HG03280 (cell line): Measurements from ENCODE around the gene REXO1.

Experiments used
- ATAC-seq: cut with Tn5 transposase; IDR thresholded peaks from one replicate; pipeline ENCODE4 v1.9.1; 2021; ENCODE audit warnings: mild to moderate bottlenecking, moderate library complexity; ENCODE audit not compliant: unreplicated experiment

The REXO1 gene

DNA sequence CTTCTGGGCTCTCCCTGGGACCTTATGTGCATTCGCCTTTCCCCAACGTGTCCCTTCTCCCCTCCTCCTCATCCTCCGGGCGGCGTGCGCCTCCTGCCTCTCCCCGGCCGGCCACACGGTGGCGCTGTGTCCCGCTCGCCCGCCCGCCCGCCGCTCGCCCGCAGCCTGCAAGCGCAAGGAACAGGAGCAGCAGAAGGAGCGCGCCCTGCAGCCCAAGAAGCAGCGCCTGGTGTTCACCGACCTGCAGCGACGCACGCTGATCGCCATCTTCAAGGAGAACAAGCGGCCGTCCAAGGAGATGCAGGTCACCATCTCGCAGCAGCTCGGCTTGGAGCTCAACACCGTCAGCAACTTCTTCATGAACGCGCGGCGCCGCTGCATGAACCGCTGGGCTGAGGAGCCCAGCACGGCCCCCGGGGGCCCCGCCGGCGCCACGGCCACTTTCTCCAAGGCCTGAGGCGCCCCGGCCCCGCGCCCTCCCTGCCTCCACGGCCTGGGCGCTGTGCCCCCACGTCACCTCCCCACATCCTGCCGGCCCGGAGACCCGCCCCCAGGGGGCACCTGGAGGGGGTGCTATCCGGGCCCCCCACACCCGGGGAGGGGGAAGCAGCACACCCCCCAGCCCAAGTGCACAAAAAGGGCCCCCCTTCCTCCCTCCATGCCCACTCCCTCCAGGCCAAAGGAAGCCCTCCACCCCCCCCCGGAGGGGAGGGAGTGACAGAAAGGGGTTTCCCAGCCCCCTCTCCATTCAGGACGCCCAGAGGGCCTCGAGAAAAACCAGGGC lies 73.1 kb downstream of the REXO1 start:
- no peak for ATAC-seq

DNA sequence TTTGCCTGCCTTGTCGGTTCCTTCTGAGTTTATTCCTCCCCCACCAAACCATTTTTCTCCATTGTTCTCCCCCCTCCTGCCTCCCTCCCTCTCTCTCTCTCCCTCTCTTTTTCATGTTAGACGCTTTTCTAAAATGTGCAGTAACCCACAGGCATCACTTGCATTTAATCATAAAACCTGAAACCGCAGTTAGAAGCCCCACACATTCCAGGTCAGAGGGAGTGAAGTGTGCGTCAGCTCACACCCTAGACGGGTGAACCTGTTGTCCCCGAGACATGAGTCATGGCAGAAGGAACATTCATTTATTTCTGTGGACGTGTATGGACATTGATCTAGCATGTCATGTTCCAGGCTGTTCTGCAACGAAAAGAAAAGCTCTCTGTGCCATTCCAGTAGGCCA lies 75.1 kb downstream of the REXO1 start:
- no peak for ATAC-seq

DNA sequence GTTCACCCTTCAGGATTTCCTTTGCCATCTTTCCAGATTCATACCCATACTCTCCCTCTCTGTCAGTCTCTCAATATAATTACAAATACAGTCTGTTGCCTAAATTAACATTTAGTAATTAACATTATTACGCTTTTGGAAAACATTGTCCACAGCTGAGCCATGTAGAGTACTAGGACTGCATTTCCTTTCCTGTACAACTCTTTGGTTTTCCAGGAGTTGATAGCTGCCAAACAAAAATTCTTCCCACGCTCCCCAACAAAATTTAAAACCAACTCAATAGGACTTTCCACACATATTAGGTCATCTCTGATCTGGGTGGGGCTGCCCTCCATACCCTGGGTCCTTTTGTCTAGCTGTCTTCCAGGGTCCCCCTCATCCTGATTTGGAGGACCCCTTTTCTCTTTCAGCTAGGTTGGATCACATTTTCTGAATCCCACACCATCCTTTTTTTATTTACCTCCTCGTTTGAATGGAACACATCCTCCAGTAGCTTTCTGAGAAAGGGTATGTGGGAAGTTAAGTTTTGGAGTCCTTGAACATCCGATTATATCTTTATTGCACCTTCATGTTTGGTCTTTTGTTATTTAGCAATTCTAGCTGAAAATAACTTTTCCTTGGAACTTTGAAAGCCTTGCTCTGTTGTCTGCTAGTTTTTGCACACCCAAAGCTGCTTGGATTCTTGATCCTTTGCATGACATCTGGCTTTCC lies 77.3 kb downstream of the REXO1 start:
- no peak for ATAC-seq

DNA sequence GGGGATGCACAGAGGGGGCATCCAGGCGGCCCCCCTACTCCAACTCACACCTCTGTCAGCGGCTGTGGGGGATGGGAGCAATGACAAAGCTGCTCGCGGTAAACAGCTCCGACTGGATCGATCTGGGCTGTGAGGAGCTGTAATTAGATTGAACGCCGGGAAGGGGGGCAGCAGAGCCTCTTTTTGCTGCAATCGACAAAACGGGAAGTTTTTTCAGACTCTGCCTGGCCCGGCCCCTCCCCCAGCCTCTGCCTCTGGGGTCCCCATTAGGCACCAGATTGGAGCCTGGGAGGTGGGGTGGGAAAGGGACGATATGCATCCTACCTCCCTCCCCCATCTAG lies 78.7 kb downstream of the REXO1 start:
- no peak for ATAC-seq

DNA sequence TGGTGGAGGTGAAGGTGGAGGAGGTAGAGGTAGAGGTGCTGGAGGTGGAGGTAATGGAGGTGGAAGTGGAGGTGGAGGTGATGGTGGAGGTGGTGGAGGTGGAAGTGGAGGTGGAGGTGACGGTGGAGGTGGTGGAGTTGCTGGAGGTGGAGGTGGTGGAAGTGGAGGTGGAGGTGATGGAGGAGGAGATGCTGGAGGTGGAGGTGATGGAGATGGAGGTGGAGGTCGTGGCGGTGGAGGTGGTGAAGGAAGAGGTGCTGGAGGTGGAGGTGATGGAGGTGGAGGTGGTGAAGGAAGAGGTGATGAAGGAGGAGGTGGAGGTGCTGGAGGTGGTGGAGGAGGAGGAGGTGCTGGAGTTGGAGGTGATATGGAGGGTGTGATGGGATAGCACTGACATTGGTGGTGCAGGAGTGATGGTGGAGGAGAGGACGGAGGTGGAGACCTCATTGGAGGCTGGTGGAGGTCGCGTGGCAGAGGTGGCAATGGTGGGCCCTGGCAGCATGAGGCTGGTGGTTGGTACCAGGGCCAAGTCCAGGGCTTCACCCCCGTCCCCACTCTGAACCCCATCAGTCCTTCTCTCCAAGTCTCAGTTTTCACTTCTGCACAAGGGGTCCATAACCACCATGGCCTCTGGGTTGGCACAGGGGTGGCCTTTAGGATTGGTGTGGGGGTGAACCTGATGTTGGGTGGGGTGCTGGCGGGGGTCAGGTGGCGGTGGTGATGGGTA lies 79.2 kb downstream of the REXO1 start:
- no peak for ATAC-seq

DNA sequence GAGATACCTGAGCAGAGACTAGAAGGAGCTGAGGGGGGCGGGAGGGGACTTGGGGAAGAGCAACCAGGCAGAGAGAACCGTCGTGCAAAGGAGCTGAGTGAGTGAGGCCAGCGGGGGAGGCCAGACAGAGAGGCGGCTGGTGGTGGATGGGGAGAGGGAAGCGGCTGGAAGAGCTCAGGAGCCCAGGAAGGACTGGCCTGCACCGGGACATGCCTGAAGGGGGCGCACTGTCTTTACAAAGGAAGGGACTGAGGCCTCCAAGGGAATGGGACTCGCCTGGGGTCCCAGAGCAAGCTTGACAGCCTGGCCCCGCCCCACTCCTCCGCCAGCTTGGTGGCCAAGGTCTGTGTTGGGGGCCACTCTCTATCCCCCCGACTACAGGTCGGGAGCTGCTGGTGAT lies 80.0 kb downstream of the REXO1 start:
- ATAC-seq, result no peak

DNA sequence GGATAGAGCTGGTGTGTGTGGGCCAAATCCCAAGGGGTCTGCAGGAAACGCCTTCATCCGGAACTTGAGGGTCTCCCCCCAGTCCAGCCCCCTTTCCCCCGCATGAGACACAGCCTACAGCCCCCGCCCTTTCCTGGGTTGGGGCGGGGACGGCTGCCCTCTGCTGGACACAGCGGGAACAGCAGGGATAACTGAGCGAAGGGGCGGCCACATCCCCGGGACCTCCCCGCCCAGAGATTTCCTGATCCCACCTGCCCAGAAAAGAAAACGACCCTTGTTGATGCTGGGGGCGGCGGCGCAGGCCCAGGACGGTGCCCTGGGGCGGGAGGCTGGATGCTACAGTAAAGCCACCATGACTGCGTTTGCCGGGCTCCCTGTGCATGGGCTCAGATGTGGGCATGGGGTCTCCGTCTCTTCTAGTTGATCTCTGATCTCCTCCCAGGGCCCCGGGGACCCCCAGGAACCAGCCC lies 80.8 kb downstream of the REXO1 start:
- no peak for ATAC-seq

DNA sequence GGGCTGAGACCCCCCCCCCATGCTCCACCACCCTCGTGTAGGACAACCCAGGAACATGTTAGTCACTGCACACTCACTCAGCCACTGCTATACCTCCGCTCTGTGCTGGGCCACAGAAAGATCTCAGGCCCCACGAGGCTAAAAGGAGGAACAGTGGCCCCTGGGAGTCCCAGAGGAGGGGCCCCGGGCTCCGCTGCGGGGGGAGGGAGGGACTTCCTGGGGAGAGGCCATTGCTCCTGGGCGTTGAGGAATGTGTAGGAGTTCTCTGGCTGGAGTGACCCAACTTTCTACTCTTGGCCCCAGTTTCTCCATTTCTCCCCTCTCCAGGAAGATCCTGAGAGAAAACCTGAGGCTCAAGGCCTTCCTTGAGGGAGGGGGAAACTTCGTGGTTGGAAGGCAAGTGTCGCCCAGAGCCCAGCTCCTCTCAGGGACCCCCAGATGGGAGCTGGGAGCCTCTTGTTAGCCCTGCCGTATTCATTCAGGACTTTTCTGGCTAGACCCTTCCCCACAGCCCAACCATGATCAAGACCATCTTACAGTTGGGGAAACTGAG lies 81.4 kb downstream of the REXO1 start:
- ATAC-seq, result no peak

DNA sequence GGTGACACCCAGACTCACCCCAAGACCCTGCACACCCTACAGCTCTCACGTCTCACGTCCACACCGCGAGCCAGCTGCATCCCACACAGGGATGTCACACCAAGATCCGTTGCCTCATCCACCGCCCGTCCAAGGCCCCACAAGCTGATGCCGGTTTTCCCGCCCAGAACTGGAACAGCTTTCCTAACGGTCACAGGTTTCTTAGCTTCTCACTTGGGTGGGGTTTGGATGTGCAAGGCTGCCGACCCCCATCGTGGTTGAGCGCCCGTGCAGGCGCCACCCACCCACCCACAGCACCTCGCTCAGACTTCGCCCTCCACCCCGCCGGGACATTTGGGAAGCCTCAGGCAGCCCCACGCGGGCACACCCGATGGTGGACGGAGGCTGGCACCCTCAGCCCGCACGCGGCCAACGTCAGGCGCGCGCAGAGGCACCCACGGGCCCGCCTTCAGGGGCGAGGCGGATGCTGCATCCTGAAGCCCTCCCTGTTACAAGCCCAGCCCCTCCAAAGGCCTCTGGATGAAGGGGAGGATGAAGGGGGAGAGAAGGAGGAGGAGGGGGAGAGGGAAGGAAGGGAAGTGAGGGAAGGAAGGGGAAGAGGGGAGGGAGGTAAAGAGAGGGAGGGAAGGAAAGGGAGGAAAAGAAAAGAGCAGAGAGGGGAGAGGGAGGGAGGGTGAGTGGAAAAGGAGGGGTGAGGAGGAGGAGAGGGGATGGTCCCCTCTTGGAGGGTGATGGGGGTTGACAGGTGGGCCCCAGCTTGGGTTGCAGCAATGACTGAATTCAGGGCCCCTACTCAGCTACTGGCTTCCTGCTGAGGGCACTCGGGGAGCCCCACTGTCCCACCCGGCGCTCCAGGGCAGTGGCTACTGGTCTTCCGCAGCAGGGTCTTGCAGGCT lies 82.1 kb downstream of the REXO1 start:
- no peak for ATAC-seq
